HG02588 (cell line): ENCODE measurements around the gene COPS2.
"Not testable (repeated sequence)": the region's sequence is repeated elsewhere in the genome, so short reads cannot be mapped to it uniquely, and the experiment has no call there.

Experiments used
- ATAC-seq: cut with Tn5 transposase; IDR thresholded peaks from one replicate; pipeline ENCODE4 v1.9.1; 2021; ENCODE audit warnings: mild to moderate bottlenecking, moderate library complexity; ENCODE audit not compliant: unreplicated experiment

COPS2 gene

DNA sequence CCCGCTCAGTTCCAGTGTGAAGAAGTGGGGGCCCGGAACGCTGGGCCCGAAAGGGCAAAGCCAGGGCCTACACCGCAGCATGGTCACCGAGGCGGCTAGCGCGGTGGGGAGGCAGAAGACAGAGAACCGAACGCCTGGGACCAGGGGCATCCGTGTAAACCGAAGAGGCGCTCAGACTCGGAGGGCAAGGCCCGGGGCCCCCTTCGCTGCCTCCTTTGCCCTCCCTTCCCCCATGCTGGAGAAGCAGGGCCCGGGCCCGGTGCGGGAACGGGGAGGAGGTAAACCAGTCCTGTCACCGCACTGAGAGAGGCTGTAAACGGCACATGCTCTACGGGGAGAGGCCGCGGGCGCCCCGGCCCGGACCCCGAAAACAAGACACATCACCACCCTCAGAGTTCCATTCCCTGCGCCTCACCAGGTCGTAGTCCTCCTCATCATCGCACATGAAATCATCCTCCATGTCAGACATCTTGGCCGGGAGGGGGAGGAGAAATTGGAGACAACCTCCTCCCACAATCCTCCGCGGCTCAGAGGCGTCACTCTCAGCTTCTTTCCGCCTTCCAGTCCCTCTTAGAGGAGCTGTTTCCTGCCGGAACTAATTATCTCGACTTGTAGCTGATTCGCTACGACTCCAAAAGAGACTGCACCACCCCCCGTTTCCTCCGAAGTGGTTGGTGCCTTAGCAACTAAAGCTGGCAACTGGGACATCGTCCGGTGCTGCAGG lies at the start of gene COPS2:
COPS2 (minus strand) TSS at position 490 of the 724 bp plus-strand sequence; CDS start at position 469, 21 bp downstream.
- ATAC-seq = peak; percentile 91

DNA sequence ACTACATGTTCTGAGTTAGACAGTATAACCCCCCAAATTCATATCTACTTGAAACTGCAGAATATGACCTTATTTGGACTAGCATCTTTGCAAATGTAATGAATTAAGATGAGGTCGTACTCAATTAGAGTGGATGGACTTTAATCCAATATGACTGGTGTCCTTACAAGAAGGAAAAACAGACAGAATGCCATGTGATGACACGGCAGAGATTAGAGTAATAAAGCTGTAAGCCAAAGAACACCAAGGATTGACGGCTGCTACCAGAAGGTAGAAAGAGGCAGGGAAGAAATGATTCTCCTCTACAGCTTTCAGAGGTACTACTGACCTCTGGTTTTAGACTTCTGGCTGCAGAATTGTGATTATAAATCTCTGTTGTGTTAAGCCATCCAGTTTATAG lies 44.9 kb upstream of the COPS2 start:
- no peak for ATAC-seq

DNA sequence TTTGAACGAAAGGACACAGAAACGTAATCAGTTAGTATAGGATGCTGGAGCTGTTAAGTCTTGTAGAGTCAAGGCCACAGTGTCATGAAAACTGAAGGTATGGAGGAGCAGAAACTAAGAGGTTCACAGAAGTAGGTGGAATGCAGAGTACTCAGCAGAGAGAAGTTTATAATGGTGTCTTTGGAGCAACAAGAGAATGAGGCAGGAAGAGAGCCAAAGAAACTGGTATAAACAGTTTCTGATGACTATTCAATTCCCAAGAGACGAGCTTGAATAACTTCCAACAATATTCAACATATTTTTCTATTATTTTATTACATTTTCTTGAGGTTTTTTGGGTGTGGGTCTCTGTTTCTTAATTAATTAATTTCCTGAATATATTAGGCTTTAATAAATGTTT lies 44.3 kb upstream of the COPS2 start:
- no peak for ATAC-seq

GRCh38 chr15:49196856-49197255 lies 41.5 kb upstream of the COPS2 start:
- ATAC-seq = no peak

- ATAC-seq = no peak
These were observed 36.5 kb upstream of the COPS2 start for GRCh38 chr15:49191892-49192291.

DNA sequence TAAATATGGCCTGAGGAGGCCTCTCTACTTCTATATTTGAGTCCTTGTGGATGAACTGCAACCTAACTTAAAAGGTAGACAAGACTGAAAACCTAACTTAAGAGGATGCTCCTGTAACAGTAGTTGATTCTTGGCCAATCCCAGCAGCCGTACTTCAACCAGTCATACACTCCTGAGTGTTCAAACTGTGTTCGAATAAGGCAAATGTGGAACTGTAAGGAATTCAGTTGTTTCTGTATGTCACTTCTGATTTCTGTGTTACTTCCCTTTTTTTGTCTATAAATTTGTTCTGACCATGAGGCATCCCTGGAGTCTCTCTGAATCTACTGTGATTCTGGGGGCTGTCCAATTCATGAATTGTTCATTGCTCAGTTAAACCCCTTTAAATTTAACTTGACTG lies 35.2 kb upstream of the COPS2 start:
- ATAC-seq = no peak

DNA sequence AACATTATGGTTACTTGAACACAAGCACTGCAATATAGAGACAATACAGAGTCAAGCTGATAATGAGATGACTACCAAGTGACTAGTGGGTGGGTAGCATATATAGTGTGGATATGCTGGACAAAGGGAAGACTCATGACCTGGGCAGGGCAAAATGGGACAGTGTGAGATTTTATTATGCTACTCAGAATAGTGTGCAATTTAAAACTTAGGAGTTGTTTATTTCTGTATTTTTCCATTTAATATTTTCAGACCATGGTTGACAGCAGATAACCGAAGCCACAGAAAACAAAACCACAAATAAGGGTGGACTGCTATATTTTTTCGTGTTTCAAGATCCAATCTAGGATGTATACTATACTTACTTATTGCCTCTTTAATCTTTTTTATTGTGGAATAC lies 34.2 kb upstream of the COPS2 start:
- ATAC-seq = no peak

DNA sequence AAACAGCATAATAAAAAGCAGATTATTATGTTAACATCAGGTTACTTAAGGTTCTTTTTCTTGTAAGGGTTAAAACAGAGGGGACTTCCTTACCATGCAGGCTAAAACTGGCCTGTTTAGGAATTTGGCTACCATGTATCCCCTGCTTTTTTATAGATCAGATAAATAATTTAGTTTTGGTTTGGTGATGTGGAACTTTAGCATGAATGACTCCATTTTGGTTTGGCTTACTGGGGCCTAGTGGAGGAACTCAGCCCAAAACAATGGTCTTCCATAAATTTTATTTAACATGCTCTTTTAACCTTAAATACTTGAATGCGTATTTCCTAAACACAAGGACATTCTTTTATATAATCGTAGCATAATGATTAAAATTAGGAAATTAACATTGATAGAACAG lies 33.5 kb upstream of the COPS2 start:
- no peak for ATAC-seq

GRCh38 chr15:49187549-49188245 lies 32.3 kb upstream of the COPS2 start:
- ATAC-seq = no peak

DNA sequence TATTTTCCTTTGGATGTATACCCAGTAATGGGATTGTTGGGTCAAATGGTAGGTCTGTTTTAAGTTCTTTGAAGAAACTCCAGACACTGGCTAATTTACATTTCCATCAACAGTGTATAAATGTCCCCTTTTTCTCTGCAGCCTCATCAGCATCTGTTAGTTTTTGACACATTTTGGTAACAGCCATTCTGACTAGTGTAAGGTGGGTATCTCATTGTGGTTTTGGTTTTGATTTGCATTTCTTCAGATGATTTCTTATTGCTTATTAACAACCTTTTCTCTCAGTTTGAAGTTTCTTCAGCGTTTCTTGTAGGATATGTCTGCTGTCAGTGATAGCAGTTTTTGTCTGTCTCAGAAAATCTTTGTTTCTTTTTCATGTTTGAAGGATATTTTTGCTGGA lies 30.1 kb upstream of the COPS2 start:
- ATAC-seq = no peak

DNA sequence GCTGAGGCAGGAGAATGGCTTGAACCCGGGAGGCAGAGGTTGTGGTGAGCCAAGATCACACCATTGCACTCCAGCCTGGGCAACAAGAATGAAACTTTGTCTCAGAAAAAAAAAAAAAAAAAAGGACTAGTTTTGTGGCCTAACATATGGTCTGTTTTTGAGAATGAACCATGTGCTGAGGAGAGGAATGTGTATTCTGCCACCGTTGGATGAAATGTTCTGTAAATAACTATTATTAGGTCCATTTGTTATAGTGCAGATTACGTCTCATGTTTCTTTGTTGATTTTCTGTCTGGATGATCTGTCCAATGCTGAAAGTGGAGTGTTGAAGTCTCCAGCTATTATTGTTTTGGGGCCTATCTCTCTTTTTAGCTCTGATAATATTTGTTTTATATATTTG lies 28.3 kb upstream of the COPS2 start:
- ATAC-seq = not testable (repeated sequence)

DNA sequence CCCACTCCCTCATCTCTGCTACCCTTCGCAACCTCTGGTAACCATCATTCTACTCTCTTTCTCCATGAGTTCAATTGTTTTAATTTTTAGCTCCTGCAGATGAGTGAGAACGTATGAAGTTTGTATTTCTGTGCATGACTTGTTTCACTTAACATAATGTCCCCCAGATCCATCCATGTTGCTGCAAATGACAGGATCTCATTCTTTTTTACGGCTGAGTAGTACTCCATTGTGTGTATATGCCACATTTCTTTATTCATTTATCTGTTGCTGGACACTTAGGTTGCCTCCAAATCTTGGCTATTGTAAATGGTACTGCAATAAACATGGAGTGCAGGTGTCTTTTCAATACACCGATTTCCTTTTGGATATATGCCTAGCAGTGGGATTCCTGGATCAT lies 26.7 kb upstream of the COPS2 start:
- ATAC-seq = no peak

DNA sequence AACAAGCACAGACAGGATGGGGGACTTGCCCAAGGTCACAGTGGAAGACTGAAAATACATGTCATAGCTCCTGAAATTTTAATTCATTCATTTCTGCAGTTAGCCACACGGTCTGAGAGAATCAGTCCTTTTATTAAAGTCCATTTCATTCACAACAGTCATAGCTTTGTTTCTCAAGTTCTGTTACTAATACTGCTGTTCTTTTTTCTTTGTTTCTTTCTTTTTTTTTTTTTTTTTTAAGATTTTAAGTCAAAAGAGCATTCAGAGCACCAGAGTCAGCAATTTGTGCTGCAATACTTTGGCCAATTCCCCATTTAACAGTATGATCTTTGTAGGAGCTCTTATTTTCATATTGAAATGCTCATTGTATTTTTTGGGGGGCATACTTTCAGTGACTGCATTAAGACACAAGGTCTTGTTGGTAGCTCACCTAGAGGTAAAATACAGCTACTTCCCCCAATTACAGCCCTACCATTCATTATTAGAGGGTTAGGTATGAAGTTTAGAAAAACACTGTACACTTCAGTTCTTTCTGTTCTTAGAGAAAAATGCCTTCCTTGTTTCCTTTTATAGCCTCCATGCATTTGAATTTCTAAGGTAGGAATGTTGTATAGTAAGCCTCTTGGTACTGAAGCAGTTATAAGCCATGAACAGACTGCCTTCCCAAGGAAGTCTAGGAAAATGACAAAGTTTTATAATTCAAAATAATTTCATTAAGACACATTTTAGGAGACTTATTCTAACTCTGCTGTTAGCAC lies 24.2 kb upstream of the COPS2 start:
- no peak for ATAC-seq

- no peak for ATAC-seq
These were observed 23.1 kb upstream of the COPS2 start for GRCh38 chr15:49178497-49178896.

DNA sequence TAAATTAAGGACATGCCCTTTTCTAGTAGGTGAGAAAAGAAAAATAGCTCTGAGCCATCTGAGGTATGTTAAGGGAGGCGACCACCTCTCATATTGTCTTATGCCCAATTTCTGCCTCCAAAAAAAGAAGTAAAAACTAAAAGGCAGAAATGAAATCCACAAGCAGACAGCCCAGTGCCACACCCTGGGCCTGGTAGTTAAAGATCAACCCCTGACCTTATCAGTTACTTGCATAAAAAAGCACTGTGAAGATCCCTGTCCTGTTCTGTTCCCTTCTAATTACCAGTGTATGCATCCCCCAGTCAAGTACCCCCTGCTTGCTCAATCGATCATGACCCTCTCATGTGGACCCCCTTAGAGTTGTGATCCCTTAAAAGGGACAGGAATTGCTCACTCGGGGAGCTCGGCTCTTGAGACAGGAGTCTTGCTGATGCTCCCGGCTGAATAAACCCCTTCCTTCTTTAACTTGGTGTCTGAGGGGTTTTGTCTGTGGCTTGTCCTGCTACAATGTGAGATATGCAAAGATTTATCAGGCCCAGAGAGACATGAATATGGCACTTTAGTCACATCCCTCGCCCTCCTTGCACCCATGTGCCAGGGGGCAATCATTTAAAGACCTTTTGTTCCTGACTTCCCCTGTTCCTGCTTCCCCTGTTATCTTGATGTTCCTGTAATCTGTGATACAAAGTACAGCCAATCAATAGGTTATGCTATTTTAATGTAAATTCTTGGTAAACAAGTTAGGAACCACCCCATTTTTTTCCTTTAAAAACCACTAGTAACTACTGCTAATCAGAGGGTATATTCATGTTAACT lies 20.4 kb upstream of the COPS2 start:
- not testable (repeated sequence) for ATAC-seq

DNA sequence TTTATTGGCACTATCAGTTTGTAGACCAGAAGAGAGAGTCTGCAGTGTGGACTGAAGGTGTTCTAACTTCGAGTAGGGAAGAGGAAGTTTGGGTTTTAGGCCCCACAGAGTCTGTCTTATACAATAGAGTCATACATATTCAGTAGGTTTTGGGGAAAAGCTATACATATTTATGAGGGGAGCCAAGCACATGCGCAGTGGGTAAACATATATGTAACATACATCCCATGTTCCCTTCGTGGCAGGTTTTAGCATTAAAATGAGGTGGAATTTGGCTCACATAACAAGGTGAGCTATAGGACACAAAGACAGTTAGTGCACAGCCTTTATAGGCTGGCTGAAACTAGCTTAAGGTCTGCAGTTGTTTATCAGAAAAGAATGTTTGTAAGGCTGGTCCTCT lies 19.5 kb upstream of the COPS2 start:
- ATAC-seq = no peak

DNA sequence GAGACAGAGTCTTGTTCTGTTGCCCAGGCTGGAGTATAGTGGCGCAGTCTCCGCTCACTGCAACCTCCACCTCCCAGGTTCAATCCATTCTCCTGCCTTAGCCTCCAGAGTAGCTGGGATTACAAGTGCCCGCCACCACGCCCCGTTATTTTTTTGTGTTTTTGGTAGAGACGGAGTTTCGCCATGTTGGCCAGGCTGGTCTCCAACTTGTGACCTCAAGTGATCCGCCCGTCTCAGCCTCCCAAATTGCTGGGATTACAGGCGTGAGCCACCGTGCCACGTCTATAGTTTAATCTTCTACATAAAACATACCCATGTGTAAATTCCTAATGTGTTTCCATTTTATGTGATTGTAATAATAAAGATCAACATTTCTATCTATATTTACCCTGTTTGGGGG lies 16.4 kb upstream of the COPS2 start:
- ATAC-seq = no peak

GRCh38 chr15:49169880-49170597 lies 14.6 kb upstream of the COPS2 start, which contains the start of gene GALK2:
TSS of gene GALK2 (plus strand) at chr15:49170247. CDS start at chr15:49170323, 76 bp downstream.
- ATAC-seq = peak; percentile 98

DNA sequence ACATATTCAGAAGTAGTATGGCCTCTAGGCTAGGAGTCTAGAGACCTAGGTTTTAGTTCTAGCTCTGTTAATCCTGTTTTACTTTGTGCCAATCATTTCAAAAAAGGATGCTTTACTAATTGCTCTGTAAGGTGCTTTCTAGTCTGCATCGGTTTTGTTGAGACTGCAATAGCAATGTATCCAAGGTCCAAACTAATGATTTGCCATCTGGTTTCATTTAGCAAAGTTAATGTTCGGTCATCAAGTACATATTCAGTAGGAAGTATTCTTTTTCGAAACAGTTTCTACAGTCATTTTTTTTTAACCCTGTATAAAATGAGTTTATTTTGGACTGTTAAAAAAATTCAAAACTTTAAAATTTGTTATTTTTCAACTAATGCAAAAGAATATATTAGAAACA lies 12.6 kb upstream of the COPS2 start:
- ATAC-seq = no peak

DNA sequence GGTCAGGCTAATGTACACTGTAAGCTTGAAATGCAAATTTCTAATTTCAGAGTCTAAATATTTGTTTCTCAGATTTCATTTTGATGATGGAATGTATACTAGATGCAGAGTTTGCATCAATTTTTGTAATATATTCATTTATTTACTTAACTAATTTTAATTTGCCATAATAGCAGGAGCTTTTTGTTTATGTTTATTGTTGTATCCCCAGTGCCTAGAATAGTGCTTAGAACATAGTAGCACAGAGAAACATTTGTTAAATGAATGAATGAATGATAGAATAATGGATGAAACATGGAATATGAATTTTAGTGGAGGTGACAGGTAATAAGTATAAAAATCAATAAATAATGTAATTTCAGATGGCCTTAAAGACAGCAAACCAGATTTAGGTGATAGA lies 9.5 kb upstream of the COPS2 start:
- ATAC-seq = no peak
